Measurements from ENCODE around the gene TMEM37.

The TMEM37 gene

GRCh38 chr2:119480718-119481142, 49.1 kb downstream of the TMEM37 start:
- TF ChIP-seq CTCF (IDR thresholded peaks at IDR 0.05; ENCODE audit: low read depth, low read length) = no peak
- no peak overlapping the region for H3K4me3 ChIP-seq (ENCODE audit: low read depth, low read length)

- no peak overlapping the region for H3K4me3 ChIP-seq (ENCODE audit: low read depth, low read length)
- TF ChIP-seq CTCF (IDR thresholded peaks at IDR 0.05; ENCODE audit: low read depth, low read length) = no peak
Observed at GRCh38 chr2:119481501-119482455, 50.1 kb downstream of the TMEM37 start.

- H3K4me3 ChIP-seq (ENCODE audit: low read depth, low read length) = no peak overlapping the region
- no peak for TF ChIP-seq CTCF (IDR thresholded peaks at IDR 0.05; ENCODE audit: low read depth, low read length)
Observed at GRCh38 chr2:119482481-119483394, 51.1 kb downstream of the TMEM37 start.

- TF ChIP-seq CTCF (IDR thresholded peaks at IDR 0.05; ENCODE audit: low read depth, low read length) = no peak
- no peak overlapping the region for H3K4me3 ChIP-seq (ENCODE audit: low read depth, low read length)
Observed at GRCh38 chr2:119483395-119483753, 51.7 kb downstream of the TMEM37 start.

- no peak for TF ChIP-seq CTCF (IDR thresholded peaks at IDR 0.05; ENCODE audit: low read depth, low read length)
- H3K4me3 ChIP-seq (ENCODE audit: low read depth, low read length) = no peak overlapping the region
Observed at GRCh38 chr2:119483896-119484718, 52.5 kb downstream of the TMEM37 start.

GRCh38 chr2:119484834-119485233, 53.2 kb downstream of the TMEM37 start:
- TF ChIP-seq CTCF (IDR thresholded peaks at IDR 0.05; ENCODE audit: low read depth, low read length) = no peak

More at GRCh38 chr2:119484834-119485233, 53.2 kb downstream of the TMEM37 start:
- H3K4me3 ChIP-seq (ENCODE audit: low read depth, low read length) = no peak overlapping the region

All from WI38 (cell line).